B cell (primary cell): Measurements from ENCODE around the gene TRPV5. TPM values are rescaled to one million over a fixed set of nuclear protein-coding genes. Genes with fewer than 3 reads are reported as not detected.

Experiments
- ATAC-seq: fragments of 200-7000 bp; cut with Tn5 transposase; one replicate; pipeline ENCODE4 v1.10.0; 2021; ENCODE audit warnings: low read depth, mild to moderate bottlenecking, moderate number of reproducible peaks, moderate library complexity
- CTCF ChIA-PET: fragments of 350-600 bp; sonication (Branson Sonifier 250); formaldehyde crosslinking; loops from one replicate; lab custom pipeline; 2021; ENCODE audit warnings: antibody characterized with exemption, inconsistent platforms; lab: Charles Lee
- POLR2A ChIA-PET: fragments of 350-600 bp; sonication (Branson Sonifier 250); formaldehyde crosslinking; loops from one replicate; lab custom pipeline; 2021; ENCODE audit warnings: antibody characterized with exemption; lab: Charles Lee
- DNase-seq: peaks from one replicate; pipeline ENCODE4 v3.0.0; 2013
- H2AFZ ChIP-seq: 2 replicates; pipeline ENCODE4 v1.6.1; 2012; ENCODE audit warnings: mild to moderate bottlenecking, low read depth, low read length; ENCODE audit not compliant: insufficient read depth, poor library complexity, severe bottlenecking
- H3K27ac ChIP-seq, 2 donors: 1 replicate in 1 of 2; 2 replicates in 1 of 2; pipeline ENCODE4 v1.5.1; 2012 to 2013; ENCODE audit warnings: low read length in 2 of 2, mild to moderate bottlenecking in 2 of 2, moderate library complexity in 1 of 2
- H3K27me3 ChIP-seq, 4 experiments: fragments of 200-600 bp in 1 of 4; sonication (generic) in 1 of 4; replicated peaks in 1 of 4; 1 replicate in 2 of 4; 2 replicates in 2 of 4; pipeline versions ENCODE4 v1.6.1 to v1.7.0; 2013 to 2016; ENCODE audit warnings: low read length in 3 of 4, mild to moderate bottlenecking in 2 of 4, mixed read lengths in 1 of 4, moderate library complexity in 1 of 4; ENCODE audit not compliant: insufficient read depth in 4 of 4, control insufficient read depth in 3 of 4; ENCODE audit errors: control extremely low read depth in 1 of 4
- H3K36me3 ChIP-seq, 2 experiments: replicated peaks in 1 of 2; 1 replicate in 1 of 2; 2 replicates in 1 of 2; pipeline versions ENCODE4 v1.6.1 to v1.7.1; 2013; ENCODE audit warnings: low read length in 1 of 2; ENCODE audit not compliant: insufficient read depth in 2 of 2, control insufficient read depth in 1 of 2; ENCODE audit errors: control extremely low read depth in 1 of 2, extremely low read depth in 1 of 2
- H3K4me1 ChIP-seq, 2 donors: fragments of 200-600 bp in 1 of 2; sonication (generic) in 1 of 2; 1 replicate in 1 of 2; 2 replicates in 1 of 2; pipeline versions ENCODE4 v1.5.1 to v1.6.1; 2013 to 2017; ENCODE audit warnings: low read length in 2 of 2; ENCODE audit not compliant: control insufficient read depth in 2 of 2, insufficient read depth in 2 of 2
- H3K4me2 ChIP-seq: replicated peaks from 2 replicates; pipeline ENCODE3; 2012; ENCODE audit warnings: mild to moderate bottlenecking, low read depth, low read length; ENCODE audit not compliant: poor library complexity, severe bottlenecking
- H3K4me3 ChIP-seq, 5 experiments: fragments of 200-600 bp in 1 of 5; sonication (generic) in 1 of 5; 1 replicate in 3 of 5; 2 replicates in 2 of 5; pipeline versions ENCODE4 v1.5.1 to v1.7.0; 2011 to 2016; ENCODE audit warnings: low read length in 4 of 5, mild to moderate bottlenecking in 4 of 5, low read depth in 2 of 5, control low read depth in 1 of 5, moderate library complexity in 1 of 5; ENCODE audit not compliant: insufficient read depth in 1 of 5; ENCODE audit errors: control extremely low read depth in 1 of 5, extremely low read depth in 1 of 5
- H3K79me2 ChIP-seq: fragments of 200-600 bp; sonication (generic); one replicate; pipeline ENCODE4 v1.6.0; 2016; ENCODE audit warnings: low read length; ENCODE audit not compliant: control insufficient read depth, insufficient read depth
- H3K9ac ChIP-seq: fragments of 200-600 bp; sonication (generic); 2 replicates; pipeline ENCODE4 v1.6.1; 2017; ENCODE audit warnings: mild to moderate bottlenecking, low read length, moderate library complexity
- H3K9me3 ChIP-seq, 3 donors: one replicate each; pipeline versions ENCODE4 v1.6.1 to v1.7.1; 2013; ENCODE audit warnings: low read length in 2 of 3; ENCODE audit not compliant: control insufficient read depth in 2 of 3, insufficient read depth in 1 of 3; ENCODE audit errors: control extremely low read depth in 1 of 3
- H4K20me1 ChIP-seq: 2 replicates; pipeline ENCODE4 v1.6.0; 2012; ENCODE audit warnings: mild to moderate bottlenecking, low read length; ENCODE audit not compliant: insufficient read depth, control insufficient read depth, poor library complexity, severe bottlenecking
- H3K27ac Mint-ChIP-seq: one replicate; pipeline ENCODE4 v1.8.0; 2021; ENCODE audit warnings: mixed read lengths
- H3K27me3 Mint-ChIP-seq: one replicate; pipeline ENCODE4 v1.8.0; 2021; ENCODE audit warnings: mixed read lengths
- H3K4me1 Mint-ChIP-seq: one replicate; pipeline ENCODE4 v1.8.0; 2021; ENCODE audit warnings: mixed read lengths
- H3K4me3 Mint-ChIP-seq: one replicate; pipeline ENCODE4 v1.8.0; 2021; ENCODE audit warnings: mixed read lengths
- H3K9me3 Mint-ChIP-seq: one replicate; pipeline ENCODE4 v1.8.0; 2022; ENCODE audit warnings: mixed read lengths; ENCODE audit not compliant: insufficient read depth
- CTCF ChIP-seq: fragments of 200-600 bp; IDR thresholded peaks from one replicate; pipeline ENCODE4 v1.8.0; 2022; ENCODE audit warnings: antibody characterized with exemption, mild to moderate bottlenecking
- EZH2 ChIP-seq: IDR thresholded peaks from 2 replicates; pipeline ENCODE4 v1.6.1; 2012; ENCODE audit warnings: borderline replicate concordance, low read depth, mild to moderate bottlenecking, moderate library complexity, low read length; ENCODE audit not compliant: insufficient read depth, poor library complexity, severe bottlenecking
- WGBS: methylation state at CpG from one replicate; pipeline ENCODE4 v1.1.5; 2013; ENCODE audit warnings: missing lambda C conversion rate; ENCODE audit not compliant: insufficient coverage; 5-methylcytosine and 5-hydroxymethylcytosine counted together
- intact Hi-C: fragments of 100-400 bp; cut with micrococcal nuclease; formaldehyde crosslinking; loops from one replicate; pipeline ENCODE4 v1.10.0; 2022
- polyA plus RNA-seq: library from polyadenylated mRNA; depleted of rRNA; stranded (reverse); fragments of >200 nt; gene quantifications from 2 replicates; pipeline ENCODE4 v1.2.3, GENCODE V29; 2012
- total RNA-seq, 2 donors: library from RNA; stranded (reverse); fragments of 120-200 nt in 1 of 2; gene quantifications; 1 replicate in 1 of 2; 2 replicates in 1 of 2; pipeline versions ENCODE4 v1.2.3 to v1.2.4, GENCODE V29; 2013 to 2022

TRPV5 gene
- total and polyA plus RNA-seq, 2 donors (not counting 1 experiment from before 2014, with no cell fraction given): 0.03 TPM; not detected in 1

- Histone ChIP-seq H3K4me2 (no peak overlapping the region), H4K20me1 (no peaks in the 10 kb centered on the region), H3K9ac (no peak overlapping the region), H3K4me1 (no peaks in the 10 kb centered on the region), H3K27me3 (peaks cover 0 to 5% (median 0%) of the 10 kb centered on the region in 4 experiments), H3K36me3 (peaks cover 0 to 6% of the 10 kb centered on the region in 2 experiments), H3K27ac (no peak overlapping the region), H3K4me3 (no peak overlapping the region), H3K79me2 (no peaks in the 10 kb centered on the region), H3K9me3 (peaks cover 0 to 15% (median 0%) of the 10 kb centered on the region in 3 donors), H2AFZ (no peak overlapping the region)
- ChIA-PET POLR2A (no interaction called here), CTCF (interaction anchor here (0.6 to 1.1 kb wide), 3 partner anchors 22 to 244 kb away, joined by 3 to 4 read pairs (median 4); partner anchors contain the start of gene EPHB6)
- TF ChIP-seq CTCF (no peak), EZH2 (no peak)
- Mint-ChIP-seq H3K27ac (no peak overlapping the region), H3K4me3 (no peak overlapping the region), H3K27me3 (peaks cover 13% of the 10 kb centered on the region), H3K4me1 (no peaks in the 10 kb centered on the region), H3K9me3 (no peaks in the 10 kb centered on the region)
- no peak for DNase-seq
- intact Hi-C loops: no loop called here
- WGBS: 100% methylated on average over 2 of the region's 9 CpGs
- no peak for ATAC-seq
Observed at GRCh38 chr7:142876236-142876960, 57.1 kb downstream of the TRPV5 start.

DNA sequence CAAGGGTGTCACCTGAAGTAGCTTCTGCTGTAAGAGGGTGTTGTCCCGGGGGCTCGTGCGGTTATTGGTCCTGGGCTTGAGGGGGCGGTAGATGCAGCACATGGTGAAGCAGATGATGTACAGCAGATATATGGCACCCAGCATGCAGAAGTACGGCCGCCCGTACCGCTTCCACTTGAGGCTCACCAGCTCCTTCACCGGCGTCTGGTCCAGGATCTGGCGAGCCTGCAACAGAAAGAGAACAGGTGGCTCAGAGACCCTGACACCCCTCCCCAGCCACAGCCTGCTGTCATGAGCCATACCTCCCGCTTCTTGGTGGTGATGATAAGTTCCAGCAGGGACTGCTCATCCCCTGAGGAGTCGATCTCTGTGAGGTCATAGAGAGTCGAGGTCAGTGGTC lies 58.1 kb downstream of the TRPV5 start:
- 93% methylated on average over 10 of the region's 14 CpGs for WGBS
- no peak for ATAC-seq
- H3K9me3 Mint-ChIP-seq: no peaks in the 10 kb centered on the region

More for the DNA sequence above, 58.1 kb downstream of the TRPV5 start:
- Mint-ChIP-seq H3K27me3 (peaks cover 13% of the 10 kb centered on the region), H3K4me3 (no peak overlapping the region), H3K4me1 (no peaks in the 10 kb centered on the region), H3K27ac (no peak overlapping the region)
- no peak overlapping the region for H3K4me2 ChIP-seq
- no peaks in the 10 kb centered on the region for H3K79me2 ChIP-seq
- no peak overlapping the region for H3K27ac ChIP-seq
- no peaks in the 10 kb centered on the region for H3K4me1 ChIP-seq
- H3K4me3 ChIP-seq: no peak overlapping the region
- TF ChIP-seq EZH2 (no peak), CTCF (no peak)
- ChIA-PET POLR2A (no interaction called here), CTCF (no interaction called here)
- intact Hi-C loops: no loop called here
- peaks cover 0 to 15% (median 0%) of the 10 kb centered on the region in 3 donors for H3K9me3 ChIP-seq
- no peaks in the 10 kb centered on the region for H4K20me1 ChIP-seq
- no peak overlapping the region for H3K9ac ChIP-seq
- DNase-seq: no peak
- peaks cover 0 to 5% (median 0%) of the 10 kb centered on the region in 4 experiments for H3K27me3 ChIP-seq
- peaks cover 0 to 13% of the 10 kb centered on the region in 2 experiments for H3K36me3 ChIP-seq
- H2AFZ ChIP-seq: no peak overlapping the region
